ENCODE results near the gene B4GALT2.

Gene B4GALT2

GRCh38 chr1:43986712-43987111, 7.7 kb downstream of the B4GALT2 start:
- peaks cover 4 to 11% of the 10 kb centered on the region in 2 donors for H3K36me3 ChIP-seq (ENCODE audit: control insufficient read depth in 2 of 2, insufficient read depth in 2 of 2, low read length in 2 of 2)
- H3K27ac ChIP-seq (ENCODE audit: low read length): no peak overlapping the region
- H3K9me3 ChIP-seq (ENCODE audit: control insufficient read depth in 2 of 2, low read length in 2 of 2): no peaks in the 10 kb centered on the region
- no peak overlapping the region for H3K4me3 ChIP-seq (ENCODE audit: low read length in 2 of 2)
- no peaks in the 10 kb centered on the region for H3K27me3 ChIP-seq (ENCODE audit: control insufficient read depth in 1 of 2, insufficient read depth in 2 of 2, low read length in 2 of 2)
- H3K4me1 ChIP-seq (ENCODE audit: control insufficient read depth, insufficient read depth, low read length): peaks cover 9% of the 10 kb centered on the region
- H3K9ac ChIP-seq (ENCODE audit: low read length in 2 of 2): no peak overlapping the region

DNA sequence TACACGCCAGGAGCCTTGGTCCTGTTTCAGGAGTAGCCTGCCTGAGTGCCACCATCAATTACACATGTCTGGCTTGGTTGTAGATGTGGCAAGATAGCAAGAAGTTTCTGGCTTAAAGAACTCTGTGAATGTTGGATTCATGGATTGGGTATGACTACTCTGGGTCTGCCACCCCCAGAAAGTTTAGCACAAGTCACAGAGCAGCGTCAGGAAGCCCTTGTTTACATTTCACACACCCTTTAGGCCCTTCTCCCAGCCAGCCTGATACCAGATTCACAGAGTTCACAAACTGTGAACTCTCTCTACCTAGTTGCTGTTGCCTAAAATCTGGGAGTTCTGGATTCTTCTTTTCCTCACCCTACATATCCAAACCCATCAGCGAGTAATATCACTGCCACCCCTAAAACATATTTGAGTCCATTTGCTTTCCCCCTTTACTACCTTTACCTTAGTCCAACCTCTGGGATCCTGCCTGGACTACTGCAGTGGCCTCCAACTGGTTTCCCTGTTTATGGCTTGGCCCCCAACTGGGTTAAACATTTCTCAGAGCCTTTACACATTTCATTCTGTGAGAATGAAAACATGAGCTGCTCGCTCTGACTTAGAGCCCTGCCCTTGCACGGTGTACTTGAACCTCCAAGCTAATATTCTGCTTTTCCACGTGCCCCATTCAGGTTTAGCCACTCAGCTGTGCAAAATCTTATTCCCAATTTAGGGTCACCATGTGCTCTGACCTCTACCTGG, 8.3 kb downstream of the B4GALT2 start:
- no peak overlapping the region for H3K27ac ChIP-seq (ENCODE audit: low read length)
- no peak overlapping the region for H3K9ac ChIP-seq (ENCODE audit: low read length in 2 of 2)
- no peaks in the 10 kb centered on the region for H3K9me3 ChIP-seq (ENCODE audit: control insufficient read depth in 2 of 2, low read length in 2 of 2)
- H3K4me1 ChIP-seq (ENCODE audit: control insufficient read depth, insufficient read depth, low read length): peaks cover 12% of the 10 kb centered on the region
- H3K36me3 ChIP-seq (ENCODE audit: control insufficient read depth in 2 of 2, insufficient read depth in 2 of 2, low read length in 2 of 2): peaks cover 4 to 10% of the 10 kb centered on the region in 2 donors
- no peak overlapping the region for H3K4me3 ChIP-seq (ENCODE audit: low read length in 2 of 2)
- no peaks in the 10 kb centered on the region for H3K27me3 ChIP-seq (ENCODE audit: control insufficient read depth in 1 of 2, insufficient read depth in 2 of 2, low read length in 2 of 2)

GRCh38 chr1:43990271-43991199, 11.5 kb downstream of the B4GALT2 start:
- H3K9ac ChIP-seq (ENCODE audit: low read length in 2 of 2): peak overlapping the region; percentile 72 to 73
- peaks cover 3 to 4% of the 10 kb centered on the region in 2 donors for H3K36me3 ChIP-seq (ENCODE audit: control insufficient read depth in 2 of 2, insufficient read depth in 2 of 2, low read length in 2 of 2)
- peak overlapping the region; percentile 53 for H3K27ac ChIP-seq (ENCODE audit: low read length)
- H3K4me1 ChIP-seq (ENCODE audit: control insufficient read depth, insufficient read depth, low read length): peaks cover 13% of the 10 kb centered on the region
- no peaks in the 10 kb centered on the region for H3K9me3 ChIP-seq (ENCODE audit: control insufficient read depth in 2 of 2, low read length in 2 of 2)
- H3K4me3 ChIP-seq (ENCODE audit: low read length in 2 of 2): peak overlapping the region; percentile 76 to 78
- H3K27me3 ChIP-seq (ENCODE audit: control insufficient read depth in 1 of 2, insufficient read depth in 2 of 2, low read length in 2 of 2): no peaks in the 10 kb centered on the region

- H3K9me3 ChIP-seq (ENCODE audit: control insufficient read depth in 2 of 2, low read length in 2 of 2): no peaks in the 10 kb centered on the region
- H3K4me1 ChIP-seq (ENCODE audit: control insufficient read depth, insufficient read depth, low read length): peaks cover 13% of the 10 kb centered on the region
- H3K9ac ChIP-seq (ENCODE audit: low read length in 2 of 2): peak overlapping the region; percentile 72 to 73
- no peaks in the 10 kb centered on the region for H3K36me3 ChIP-seq (ENCODE audit: control insufficient read depth in 2 of 2, insufficient read depth in 2 of 2, low read length in 2 of 2)
- H3K27me3 ChIP-seq (ENCODE audit: control insufficient read depth in 1 of 2, insufficient read depth in 2 of 2, low read length in 2 of 2): no peaks in the 10 kb centered on the region
- H3K4me3 ChIP-seq (ENCODE audit: low read length in 2 of 2): peak overlapping the region; percentile 76 to 78
- H3K27ac ChIP-seq (ENCODE audit: low read length): peak overlapping the region; percentile 53
These were observed 12.1 kb downstream of the B4GALT2 start for GRCh38 chr1:43991200-43991475.

- peak within 1 kb of the TSS; percentile 72 to 73 for H3K9ac ChIP-seq (ENCODE audit: low read length in 2 of 2)
- H3K4me1 ChIP-seq (ENCODE audit: control insufficient read depth, insufficient read depth, low read length): peaks cover 18% of the 10 kb centered on the region
- no peaks in the 10 kb centered on the region for H3K27me3 ChIP-seq (ENCODE audit: control insufficient read depth in 1 of 2, insufficient read depth in 2 of 2, low read length in 2 of 2)
These were observed 12.6 kb downstream of the B4GALT2 start, which contains the start of gene CCDC24 for GRCh38 chr1:43991476-43992231. Gene CCDC24 (plus strand): TSS chr1:43991599. CDS start chr1:43991879, 280 bp downstream.

GRCh38 chr1:43992232-43992995, 13.4 kb downstream of the B4GALT2 start:
- Histone ChIP-seq H3K27me3 (ENCODE audit: control insufficient read depth in 1 of 2, insufficient read depth in 2 of 2, low read length in 2 of 2) (no peaks in the 10 kb centered on the region), H3K9me3 (ENCODE audit: control insufficient read depth in 2 of 2, low read length in 2 of 2) (no peaks in the 10 kb centered on the region), H3K4me1 (ENCODE audit: control insufficient read depth, insufficient read depth, low read length) (peaks cover 20% of the 10 kb centered on the region), H3K4me3 (ENCODE audit: low read length in 2 of 2) (peak overlapping the region; percentile 76 to 78), H3K9ac (ENCODE audit: low read length in 2 of 2) (peak overlapping the region; percentile 5 to 72), H3K27ac (ENCODE audit: low read length) (no peak overlapping the region), H3K36me3 (ENCODE audit: control insufficient read depth in 2 of 2, insufficient read depth in 2 of 2, low read length in 2 of 2) (no peaks in the 10 kb centered on the region)

More at GRCh38 chr1:43991476-43992231, 12.6 kb downstream of the B4GALT2 start, which contains the start of gene CCDC24:
- H3K36me3 ChIP-seq (ENCODE audit: control insufficient read depth in 2 of 2, insufficient read depth in 2 of 2, low read length in 2 of 2): no peaks in the 10 kb centered on the region
- peak within 1 kb of the TSS; percentile 53 for H3K27ac ChIP-seq (ENCODE audit: low read length)
- no peaks in the 10 kb centered on the region for H3K9me3 ChIP-seq (ENCODE audit: control insufficient read depth in 2 of 2, low read length in 2 of 2)
- H3K4me3 ChIP-seq (ENCODE audit: low read length in 2 of 2): peak within 1 kb of the TSS; percentile 76 to 78

GRCh38 chr1:43993206-43993914, 14.3 kb downstream of the B4GALT2 start:
- Histone ChIP-seq H3K4me3 (ENCODE audit: low read length in 2 of 2) (no peak overlapping the region), H3K36me3 (ENCODE audit: control insufficient read depth in 2 of 2, insufficient read depth in 2 of 2, low read length in 2 of 2) (no peaks in the 10 kb centered on the region), H3K9me3 (ENCODE audit: control insufficient read depth in 2 of 2, low read length in 2 of 2) (no peaks in the 10 kb centered on the region), H3K27ac (ENCODE audit: low read length) (no peak overlapping the region), H3K9ac (ENCODE audit: low read length in 2 of 2) (no peak overlapping the region), H3K27me3 (ENCODE audit: control insufficient read depth in 1 of 2, insufficient read depth in 2 of 2, low read length in 2 of 2) (no peaks in the 10 kb centered on the region), H3K4me1 (ENCODE audit: control insufficient read depth, insufficient read depth, low read length) (peaks cover 20% of the 10 kb centered on the region)

- Histone ChIP-seq H3K9ac (ENCODE audit: low read length in 2 of 2) (no peak overlapping the region), H3K9me3 (ENCODE audit: control insufficient read depth in 2 of 2, low read length in 2 of 2) (no peaks in the 10 kb centered on the region), H3K36me3 (ENCODE audit: control insufficient read depth in 2 of 2, insufficient read depth in 2 of 2, low read length in 2 of 2) (no peaks in the 10 kb centered on the region), H3K27me3 (ENCODE audit: control insufficient read depth in 1 of 2, insufficient read depth in 2 of 2, low read length in 2 of 2) (no peaks in the 10 kb centered on the region), H3K27ac (ENCODE audit: low read length) (no peak overlapping the region), H3K4me1 (ENCODE audit: control insufficient read depth, insufficient read depth, low read length) (peaks cover 20% of the 10 kb centered on the region), H3K4me3 (ENCODE audit: low read length in 2 of 2) (no peak overlapping the region)
These were observed 15.1 kb downstream of the B4GALT2 start for GRCh38 chr1:43994071-43994470.

DNA sequence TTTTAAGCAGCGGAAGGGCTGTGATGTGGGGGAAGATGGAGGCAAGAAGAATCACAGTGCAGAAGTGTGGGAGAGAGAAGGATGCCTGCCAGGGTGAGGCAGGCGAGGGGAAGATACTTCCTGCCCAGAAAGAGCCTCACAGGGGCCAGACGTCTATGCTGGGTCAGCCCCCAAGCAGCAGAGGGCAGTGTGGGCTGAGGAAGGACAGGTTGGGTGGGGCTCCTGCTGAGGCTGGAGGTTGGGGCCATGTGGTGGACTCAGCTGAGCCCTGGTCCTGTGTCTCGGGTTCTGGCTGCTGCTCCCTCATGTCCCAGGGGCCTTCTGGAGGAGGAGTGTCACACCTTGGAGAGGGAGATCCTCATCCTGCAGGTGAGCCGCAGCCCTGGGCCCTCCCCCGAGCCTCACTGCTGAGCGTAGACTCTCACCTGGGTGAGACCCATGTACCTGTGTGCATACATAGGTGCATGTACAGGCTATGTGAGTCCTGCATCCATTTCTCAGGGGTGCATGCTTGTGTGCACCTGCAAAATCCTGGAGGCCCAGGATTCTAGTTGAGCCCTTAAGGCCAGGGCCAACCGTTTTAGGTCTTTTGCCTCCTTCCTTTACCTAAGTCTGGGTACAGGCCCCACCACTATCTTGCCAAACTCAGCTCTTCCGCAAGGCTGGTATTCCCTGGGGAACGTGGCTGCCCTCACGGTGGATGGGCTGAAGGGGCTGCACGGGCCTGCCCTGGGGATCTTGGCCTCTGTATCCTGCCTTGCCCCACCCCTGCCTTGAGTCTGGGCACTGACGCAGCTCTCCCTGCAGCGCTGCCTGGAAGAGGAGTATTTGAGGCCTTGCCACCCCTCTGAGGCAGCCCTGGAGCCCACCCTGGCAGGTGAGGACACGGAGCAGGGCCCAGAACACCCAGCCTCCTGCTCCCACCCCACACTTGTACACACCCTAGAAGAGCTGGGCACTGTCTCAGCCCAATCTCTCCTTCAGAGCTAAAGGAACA, 16.1 kb downstream of the B4GALT2 start:
- H3K9ac ChIP-seq (ENCODE audit: low read length in 2 of 2): no peak overlapping the region

More for the DNA sequence above, 16.1 kb downstream of the B4GALT2 start:
- no peaks in the 10 kb centered on the region for H3K9me3 ChIP-seq (ENCODE audit: control insufficient read depth in 2 of 2, low read length in 2 of 2)
- H3K27me3 ChIP-seq (ENCODE audit: control insufficient read depth in 1 of 2, insufficient read depth in 2 of 2, low read length in 2 of 2): no peaks in the 10 kb centered on the region
- H3K36me3 ChIP-seq (ENCODE audit: control insufficient read depth in 2 of 2, insufficient read depth in 2 of 2, low read length in 2 of 2): peaks cover 0 to 2% of the 10 kb centered on the region in 2 donors
- no peak overlapping the region for H3K27ac ChIP-seq (ENCODE audit: low read length)
- H3K4me1 ChIP-seq (ENCODE audit: control insufficient read depth, insufficient read depth, low read length): peaks cover 20% of the 10 kb centered on the region
- H3K4me3 ChIP-seq (ENCODE audit: low read length in 2 of 2): no peak overlapping the region
